ENCODE measurements around the gene TMEM140. TPM values are rescaled to one million over a fixed set of nuclear protein-coding genes. Genes with fewer than 3 reads are reported as not detected.

Gene TMEM140
- total and polyA plus RNA-seq, 9 of the 15 experiments (the other 6 are each of a cell fraction or from before 2014, with no cell fraction given), result 0.03 to 0.82 (median 0.23) TPM

- CTCF ChIA-PET (ENCODE audit: low intra/inter-chr PET ratio), result no interaction called here
- Histone ChIP-seq H3K4me1 (replicated peaks in 1 of 2; ENCODE audit: control insufficient read depth in 2 of 2, insufficient read depth in 2 of 2, low read length in 2 of 2) (peaks cover 4 to 7% of the 10 kb centered on the region in 2 experiments; a peak in 4 of 5 replicates), H2AFZ (ENCODE audit: low read depth, low read length) (no peak overlapping the region), H3K9me1 (ENCODE audit: control insufficient read depth, insufficient read depth, low read length) (no peaks in the 10 kb centered on the region), H3K79me2 (ENCODE audit: control insufficient read depth, insufficient read depth, low read length) (no peaks in the 10 kb centered on the region), H3K9me3 (replicated peaks; ENCODE audit: control insufficient read depth, insufficient read depth, low read depth, low read length) (peaks cover 20% of the 10 kb centered on the region), H3K27ac (ENCODE audit: extremely low read depth, low read depth, low read length) (no peak overlapping the region), H3K9ac (ENCODE audit: insufficient read depth in 1 of 2, low read depth in 2 of 2, low read length in 2 of 2) (no peak overlapping the region), H3K27me3 (ENCODE audit: control insufficient read depth in 2 of 2, insufficient read depth in 2 of 2, low read length in 2 of 2) (no peaks in the 10 kb centered on the region), H3K4me2 (ENCODE audit: insufficient read depth, low read length) (no peak overlapping the region), H4K20me1 (replicated peaks; ENCODE audit: control insufficient read depth, insufficient read depth, low read length) (no peaks in the 10 kb centered on the region), H3K36me3 (ENCODE audit: control insufficient read depth, insufficient read depth, low read length) (no peaks in the 10 kb centered on the region), H3K4me3 (no peak overlapping the region)
- ATAC-seq, result peak; percentile 38; the same call in 2 of the 3 replicates
- in situ Hi-C loops (cut with MboI), result no loop called here
- DNase-seq (ENCODE audit: extremely low read depth in 1 of 4, low spot score in 3 of 4), result no peak
- 9% methylated on average over 8 of the region's 8 CpGs for WGBS (ENCODE audit: insufficient coverage, low coverage, missing lambda C conversion rate)
- no peak for TF ChIP-seq FIP1L1 (IDR thresholded peaks at IDR 0.05; ENCODE audit: low read depth, low read length, poor library complexity, severe bottlenecking)
- TF ChIP-seq ZNF3 (CRISPR knock-in tag; IDR thresholded peaks at IDR 0.05), result no peak
- TF ChIP-seq CBFA2T3 (IDR thresholded peaks at IDR 0.05), result peak; percentile 38; the same call in 1 of the 2 replicates
- TF ChIP-seq, protein P1, sequence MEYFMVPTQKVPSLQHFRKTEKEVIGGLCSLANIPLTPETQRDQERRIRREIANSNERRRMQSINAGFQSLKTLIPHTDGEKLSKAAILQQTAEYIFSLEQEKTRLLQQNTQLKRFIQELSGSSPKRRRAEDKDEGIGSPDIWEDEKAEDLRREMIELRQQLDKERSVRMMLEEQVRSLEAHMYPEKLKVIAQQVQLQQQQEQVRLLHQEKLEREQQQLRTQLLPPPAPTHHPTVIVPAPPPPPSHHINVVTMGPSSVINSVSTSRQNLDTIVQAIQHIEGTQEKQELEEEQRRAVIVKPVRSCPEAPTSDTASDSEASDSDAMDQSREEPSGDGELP (CRISPR knock-in tag; IDR thresholded peaks at IDR 0.05; ENCODE audit: borderline replicate concordance), result peak; percentile 27; the same call in 1 of the 2 replicates
- POLR2A ChIA-PET, result interaction anchor here (0.9 to 2.9 kb wide), 3 partner anchors 8 to 10 kb away, joined by 3 to 10 read pairs (median 6); partner anchors contain the start of gene CYREN
- no TSS peak for BruUV-seq (replicated peaks)
- intact Hi-C loops (cut with micrococcal nuclease), result loop anchor here (10.0 kb wide), 1 partner anchor 305 kb away; no protein-coding TSS in a partner anchor
- FAIRE-seq, result no peak
These were observed 31.6 kb downstream of the TMEM140 start for GRCh38 chr7:135179321-135179925.

Data from K562 (cell line).